ENCODE results near the gene ARHGAP29.
"Not testable (repeated sequence)": the region's sequence is repeated elsewhere in the genome, so short reads cannot be mapped to it uniquely, and the experiment has no call there.

Gene ARHGAP29

DNA sequence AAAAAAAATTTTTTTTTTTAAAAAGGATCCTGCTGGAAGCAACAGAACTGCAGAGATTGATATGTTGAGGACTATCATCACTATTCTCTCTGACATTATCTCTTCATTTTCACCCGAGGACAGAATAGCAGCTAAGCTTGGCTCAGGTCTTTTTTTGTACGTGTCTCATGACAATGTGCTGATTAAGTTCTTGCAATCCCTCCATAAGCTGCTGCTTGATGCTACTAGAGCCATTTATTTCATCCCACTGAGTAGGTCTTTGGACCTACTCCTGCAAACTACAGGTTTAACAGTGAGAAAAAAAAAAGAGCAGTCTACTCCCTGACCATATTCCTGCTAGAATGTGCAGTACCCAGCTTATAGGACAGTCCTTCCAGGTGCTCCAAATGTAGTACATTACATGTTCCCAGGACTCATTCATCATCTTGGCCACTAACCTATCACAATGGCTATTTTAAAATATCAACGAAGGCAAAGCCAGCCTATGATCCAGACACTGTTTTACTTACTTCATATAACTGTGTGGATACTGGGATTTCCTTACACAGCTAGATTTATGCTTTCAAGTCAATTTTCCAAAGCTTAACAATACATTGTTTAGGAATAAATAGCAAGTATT is 54.1 kb downstream of the ARHGAP29 start:
- no peak for FAIRE-seq
- DNase-seq (ENCODE audit: insufficient read length, low spot score), result no peak

DNA sequence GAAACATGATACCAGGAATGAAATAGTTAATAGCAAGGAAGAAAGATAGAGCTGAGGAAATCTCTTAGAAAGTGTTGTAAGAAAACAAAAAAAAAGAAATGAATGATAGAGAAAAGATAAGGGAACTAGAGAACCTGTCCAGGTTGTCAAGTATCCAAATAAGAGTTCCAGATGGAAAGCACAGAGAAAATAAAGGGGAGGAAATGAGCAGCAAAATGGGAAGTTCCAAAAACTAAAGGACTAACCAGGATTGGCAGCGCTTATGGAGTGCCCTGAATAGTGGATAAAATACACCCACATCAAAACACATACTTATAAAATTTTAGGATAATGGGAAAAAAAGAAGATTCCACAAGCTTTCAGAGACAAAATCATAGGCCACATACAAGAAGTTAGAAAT is 55.2 kb downstream of the ARHGAP29 start:
- FAIRE-seq (no peak), DNase-seq (ENCODE audit: insufficient read length, low spot score) (no peak)

DNA sequence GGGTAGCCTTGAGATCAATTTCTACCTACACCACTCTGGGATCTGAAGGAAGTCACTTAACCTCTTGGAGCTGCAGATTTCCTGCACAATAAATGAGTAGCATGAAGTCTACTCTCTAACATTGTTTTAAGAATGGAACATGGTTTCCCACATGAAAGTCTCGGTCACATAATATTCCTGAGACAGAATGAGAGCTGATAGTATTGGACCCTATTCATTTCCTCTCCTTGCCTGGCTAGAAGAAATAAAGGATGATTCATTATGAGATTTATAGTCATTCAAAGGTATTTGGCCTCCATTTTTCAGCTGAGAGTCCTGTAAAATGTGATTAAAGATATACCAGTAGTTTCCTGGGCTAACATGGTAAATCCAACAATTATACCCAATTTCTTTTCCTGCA is 56.7 kb downstream of the ARHGAP29 start:
- FAIRE-seq (no peak), DNase-seq (ENCODE audit: insufficient read length, low spot score) (no peak)

DNA sequence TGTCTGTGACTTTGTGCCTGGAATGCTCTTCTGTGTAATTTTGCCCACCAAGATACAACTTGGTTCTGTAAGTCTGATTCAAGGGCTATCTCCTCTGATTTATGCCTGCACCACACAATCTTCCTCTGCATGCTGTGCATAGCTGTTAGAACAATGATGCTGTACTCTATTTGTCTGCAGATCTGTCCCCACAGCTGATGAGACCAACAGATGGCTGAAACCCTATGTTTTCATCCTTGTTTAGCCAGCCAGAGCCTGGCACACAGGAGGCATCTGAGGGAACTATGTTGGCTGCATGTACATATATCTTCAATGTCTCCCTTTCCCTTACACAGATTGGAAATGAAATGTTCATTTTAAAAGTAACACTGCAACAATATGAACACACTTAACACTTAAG is 58.5 kb downstream of the ARHGAP29 start:
- FAIRE-seq, result no peak
- no peak for DNase-seq (ENCODE audit: insufficient read length, low spot score)

DNA sequence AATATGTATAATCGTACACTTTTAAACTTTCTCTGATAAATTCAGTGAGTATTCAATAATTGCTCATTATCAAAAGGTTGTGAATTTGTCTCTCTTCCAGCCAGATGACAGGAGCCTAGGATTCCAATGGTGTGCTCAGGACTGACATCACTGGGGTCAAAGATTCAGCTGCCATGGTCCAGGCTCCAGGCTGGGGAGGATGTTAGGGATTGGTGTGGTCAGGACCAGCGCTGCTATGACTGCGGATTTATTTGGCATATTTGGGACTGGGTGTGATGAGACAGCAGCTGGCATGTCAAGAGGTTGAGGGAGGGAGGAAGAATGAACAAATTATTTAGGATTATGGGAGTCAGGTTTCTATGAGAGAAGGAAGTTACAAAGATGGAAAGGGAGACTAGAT is 68.3 kb downstream of the ARHGAP29 start:
- FAIRE-seq, result no peak
- no peak for DNase-seq (ENCODE audit: insufficient read length, low spot score)

DNA sequence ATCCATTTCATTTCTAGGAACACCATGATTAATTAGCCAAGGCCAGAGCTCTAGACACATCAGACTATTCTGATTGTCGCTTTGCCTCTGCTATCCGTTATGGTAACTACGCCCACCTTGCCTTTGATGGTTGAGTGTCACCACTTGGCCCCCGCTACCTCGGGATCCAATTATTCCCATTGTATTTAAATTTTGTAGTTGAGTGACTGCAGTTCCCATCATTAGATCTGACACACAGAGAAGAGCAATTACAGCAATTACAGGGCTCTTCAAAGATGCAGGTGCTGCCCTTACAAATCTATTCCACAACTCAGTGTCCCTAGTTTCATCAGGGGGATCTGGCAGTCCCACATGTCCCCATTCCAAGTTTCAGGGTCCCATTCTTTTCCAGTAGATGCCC is 71.5 kb downstream of the ARHGAP29 start:
- DNase-seq (ENCODE audit: insufficient read length, low spot score) (no peak), FAIRE-seq (no peak)

DNA sequence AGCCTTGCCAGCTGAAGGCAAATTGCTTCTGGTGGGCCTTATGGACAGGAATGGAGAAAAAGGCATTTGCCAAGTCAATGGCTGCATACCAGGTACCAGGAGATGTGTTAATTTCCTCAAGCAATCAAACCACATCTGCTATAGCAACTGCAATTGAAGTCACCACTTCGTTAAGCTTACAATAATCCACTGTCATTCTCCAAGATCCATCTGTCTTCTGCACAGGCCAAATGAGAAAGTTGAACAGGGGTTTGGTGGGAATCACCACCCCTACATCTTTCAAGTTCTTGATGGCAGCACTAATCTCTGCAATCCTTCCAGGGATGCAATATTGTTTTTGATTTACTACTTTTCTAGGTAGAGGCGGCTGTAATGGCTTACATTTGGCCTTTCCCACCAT is 72.5 kb downstream of the ARHGAP29 start:
- DNase-seq (ENCODE audit: insufficient read length, low spot score); FAIRE-seq: not testable (repeated sequence)

DNA sequence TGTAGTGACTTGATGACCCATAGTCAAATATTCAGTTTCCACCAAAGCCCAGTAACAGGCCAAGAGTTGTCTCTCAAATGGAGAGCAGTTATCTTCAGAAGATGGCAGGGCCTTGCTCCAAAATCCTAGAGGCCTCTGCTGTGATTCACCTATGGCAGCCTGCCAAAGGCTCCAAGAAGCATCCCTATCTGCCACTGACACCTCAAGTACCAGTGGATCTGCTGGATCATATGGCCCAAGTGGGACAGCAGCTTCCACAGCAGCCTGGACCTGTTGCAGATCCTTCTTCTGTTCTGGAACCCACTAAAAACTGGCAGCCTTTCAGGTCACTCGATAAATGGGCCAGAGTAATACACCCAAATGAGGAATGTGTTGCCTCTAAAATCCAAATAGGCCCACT is 73.3 kb downstream of the ARHGAP29 start:
- FAIRE-seq; DNase-seq (ENCODE audit: insufficient read length, low spot score): not testable (repeated sequence)

DNA sequence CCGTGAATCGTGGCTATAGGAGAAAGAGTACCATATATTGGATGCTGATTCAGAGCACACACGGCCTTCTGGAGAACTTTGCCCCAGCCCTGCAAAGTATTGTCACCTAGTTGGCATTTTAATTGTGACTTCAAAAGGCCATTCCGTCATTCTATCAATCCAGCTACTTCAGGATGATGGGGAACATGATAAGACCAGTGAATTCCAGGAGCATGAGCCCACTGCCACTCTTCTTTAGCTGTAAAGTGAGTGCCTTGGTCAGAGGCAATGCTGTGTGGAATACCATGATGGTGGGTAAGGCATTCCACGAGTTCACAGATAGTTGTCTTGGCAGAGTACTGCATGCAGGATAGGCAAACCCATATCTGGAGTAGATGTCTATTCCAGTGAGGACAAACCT is 74.1 kb downstream of the ARHGAP29 start:
- not testable (repeated sequence) for FAIRE-seq; DNase-seq (ENCODE audit: insufficient read length, low spot score)

DNA sequence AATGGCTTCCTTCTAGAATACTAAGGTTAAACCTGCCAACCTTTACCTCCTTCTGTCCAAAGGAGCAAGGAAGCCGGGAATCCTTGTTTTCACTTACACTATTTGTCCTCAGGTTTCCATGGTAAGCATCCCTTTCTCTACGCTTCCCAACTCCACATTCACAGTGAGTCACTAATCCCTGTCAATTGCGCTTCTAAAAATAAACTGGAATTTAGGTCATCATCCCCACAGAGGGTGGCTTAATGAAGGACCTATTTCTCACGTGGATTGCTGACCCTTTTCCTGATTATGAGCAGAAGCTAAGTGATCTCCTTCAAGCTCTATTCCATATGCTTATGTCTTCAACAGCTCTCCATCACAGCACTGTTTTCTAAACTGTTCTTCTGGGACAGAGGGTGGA is 76.6 kb downstream of the ARHGAP29 start:
- DNase-seq (ENCODE audit: insufficient read length, low spot score) (no peak), FAIRE-seq (no peak)

DNA sequence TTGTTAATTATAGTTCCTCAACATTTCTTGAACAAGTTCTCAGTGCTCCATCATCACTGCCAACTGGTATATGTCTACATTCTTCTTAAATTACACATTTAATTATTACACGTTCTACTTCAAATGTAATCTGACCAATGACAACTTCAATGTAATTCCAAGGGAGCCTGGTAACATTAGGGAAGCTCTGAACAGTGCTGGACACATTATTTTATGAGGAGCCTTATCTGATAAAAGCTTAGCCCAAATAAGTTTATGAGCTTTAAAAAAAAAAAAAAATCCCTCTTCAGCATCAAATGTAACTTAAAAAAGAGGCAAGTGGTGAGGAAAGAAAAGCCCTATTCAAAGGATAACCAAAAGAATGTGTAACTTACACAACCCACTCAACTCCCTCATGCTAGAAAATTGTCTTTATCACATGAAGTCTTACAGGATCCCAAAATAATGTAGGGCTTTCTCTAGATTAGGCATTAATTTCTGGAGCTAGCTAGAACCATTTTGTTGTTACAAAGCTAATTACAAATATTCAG is 81.2 kb downstream of the ARHGAP29 start:
- DNase-seq (ENCODE audit: insufficient read length, low spot score), result no peak
- FAIRE-seq, result no peak

DNA sequence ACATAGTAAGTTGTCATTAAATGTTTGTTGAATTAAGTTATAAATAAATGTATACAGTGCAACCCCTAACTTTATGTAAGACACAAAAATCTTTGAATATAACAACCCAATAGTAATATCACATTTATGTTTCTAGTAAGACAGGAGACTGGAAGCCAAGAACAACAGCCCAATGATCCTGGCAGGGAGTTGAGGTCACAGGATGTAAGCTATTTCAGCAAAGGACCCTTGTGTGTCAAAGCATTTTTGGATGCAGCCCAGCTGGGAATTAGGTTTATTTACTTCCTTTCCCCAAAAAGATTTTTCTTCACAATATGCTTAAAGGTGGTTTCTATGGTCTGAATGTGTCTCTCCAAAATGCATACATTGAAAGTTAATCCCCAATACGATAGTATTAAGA is 82.4 kb downstream of the ARHGAP29 start:
- DNase-seq (ENCODE audit: insufficient read length, low spot score), result no peak
- FAIRE-seq, result no peak

DNA sequence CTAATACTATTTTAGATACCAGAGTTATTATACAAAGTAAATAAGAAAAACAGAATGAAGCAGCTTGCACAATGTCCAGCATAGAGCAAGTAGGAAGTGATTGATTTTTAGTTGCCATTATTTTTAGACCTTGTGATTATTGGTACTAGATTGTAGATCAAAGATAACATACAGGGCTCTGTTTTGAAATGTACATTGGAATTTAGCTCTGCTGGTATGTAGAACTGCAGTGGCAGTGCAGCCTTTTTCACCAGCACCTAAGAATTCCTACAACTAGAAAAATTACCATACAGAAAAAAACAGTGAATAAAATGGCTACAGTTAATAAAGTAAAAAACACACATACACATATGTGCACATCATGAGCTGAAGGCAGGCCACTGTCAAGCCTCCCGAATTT is 84.3 kb downstream of the ARHGAP29 start:
- DNase-seq (ENCODE audit: insufficient read length, low spot score), result no peak
- FAIRE-seq, result no peak

DNA sequence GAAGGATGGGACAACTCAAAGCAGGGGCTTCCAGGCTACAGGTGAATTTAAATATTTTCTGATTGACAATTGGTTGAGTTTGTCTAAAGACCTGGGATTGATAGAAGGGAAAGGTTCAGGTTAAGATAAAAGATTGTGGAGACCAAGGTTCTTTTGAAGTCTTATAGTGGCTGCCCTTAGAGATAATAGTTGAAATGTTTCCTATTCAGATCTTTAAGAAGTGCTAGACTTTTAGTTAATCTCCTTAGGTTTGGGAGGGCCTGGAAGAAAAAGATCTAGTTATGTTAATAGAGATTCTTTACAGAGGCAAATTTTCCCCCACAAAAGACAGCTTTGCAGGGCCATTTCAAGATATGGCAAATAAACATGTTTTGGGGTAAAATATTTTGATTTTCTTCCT is 88.2 kb downstream of the ARHGAP29 start:
- FAIRE-seq; DNase-seq (ENCODE audit: insufficient read length, low spot score): not testable (repeated sequence)

DNA sequence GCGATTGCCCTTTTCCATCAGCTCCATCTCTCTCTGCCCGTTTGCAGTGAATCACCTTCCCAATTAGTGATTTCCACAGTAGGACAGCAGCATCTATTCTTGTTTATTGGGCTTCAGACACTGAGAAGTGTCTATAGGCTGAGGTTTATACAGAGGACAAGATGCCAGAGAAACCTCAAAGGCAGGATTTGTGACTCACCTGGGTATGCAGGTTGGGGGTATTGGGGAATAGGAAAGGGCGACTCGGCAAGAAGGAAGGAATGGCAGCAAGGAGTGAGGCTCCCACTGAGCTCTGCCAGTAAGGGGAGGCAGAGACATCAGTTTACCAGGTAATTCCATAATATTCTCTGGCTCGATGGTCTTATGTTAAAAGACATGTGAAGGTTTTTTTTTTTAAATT is 91.1 kb downstream of the ARHGAP29 start:
- DNase-seq (ENCODE audit: insufficient read length, low spot score), result no peak
- FAIRE-seq, result no peak

DNA sequence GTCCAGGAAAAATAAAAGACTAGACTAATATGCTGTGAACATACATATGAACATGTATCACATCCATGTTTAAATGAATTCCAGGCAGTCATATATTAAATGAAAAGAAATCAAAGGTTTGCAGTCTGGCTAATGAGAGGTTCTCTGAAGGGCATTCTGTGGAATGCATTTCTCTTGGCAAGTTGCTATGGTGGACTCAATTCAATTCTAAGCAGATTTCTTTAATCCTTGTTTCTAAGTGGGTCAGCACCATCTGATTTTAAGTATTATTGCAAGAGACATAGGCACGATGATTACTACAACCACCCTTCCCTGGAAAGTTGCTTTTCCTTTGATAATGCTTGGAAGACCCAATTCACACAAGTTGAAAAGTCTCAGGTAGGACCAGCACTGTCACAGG is 92.5 kb downstream of the ARHGAP29 start:
- no peak for FAIRE-seq
- DNase-seq (ENCODE audit: insufficient read length, low spot score), result no peak

DNA sequence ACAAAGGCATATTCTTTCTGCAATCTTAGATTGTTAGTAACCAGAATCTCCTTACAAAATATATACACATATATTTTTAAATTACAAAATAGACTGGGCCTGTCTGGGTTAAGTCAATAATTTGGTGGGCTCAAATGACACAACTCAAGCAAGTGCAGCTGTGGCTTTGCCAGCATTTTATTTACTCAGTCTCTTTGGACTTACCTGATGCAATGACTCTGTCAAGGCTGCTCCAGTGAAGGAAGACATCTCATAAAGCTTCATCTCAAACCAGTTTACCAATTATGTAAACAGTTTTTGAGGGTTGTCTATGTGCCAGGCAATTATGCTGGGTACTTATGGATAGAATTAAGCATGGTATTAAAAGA is 93.6 kb downstream of the ARHGAP29 start:
- FAIRE-seq (no peak), DNase-seq (ENCODE audit: insufficient read length, low spot score) (no peak)

DNA sequence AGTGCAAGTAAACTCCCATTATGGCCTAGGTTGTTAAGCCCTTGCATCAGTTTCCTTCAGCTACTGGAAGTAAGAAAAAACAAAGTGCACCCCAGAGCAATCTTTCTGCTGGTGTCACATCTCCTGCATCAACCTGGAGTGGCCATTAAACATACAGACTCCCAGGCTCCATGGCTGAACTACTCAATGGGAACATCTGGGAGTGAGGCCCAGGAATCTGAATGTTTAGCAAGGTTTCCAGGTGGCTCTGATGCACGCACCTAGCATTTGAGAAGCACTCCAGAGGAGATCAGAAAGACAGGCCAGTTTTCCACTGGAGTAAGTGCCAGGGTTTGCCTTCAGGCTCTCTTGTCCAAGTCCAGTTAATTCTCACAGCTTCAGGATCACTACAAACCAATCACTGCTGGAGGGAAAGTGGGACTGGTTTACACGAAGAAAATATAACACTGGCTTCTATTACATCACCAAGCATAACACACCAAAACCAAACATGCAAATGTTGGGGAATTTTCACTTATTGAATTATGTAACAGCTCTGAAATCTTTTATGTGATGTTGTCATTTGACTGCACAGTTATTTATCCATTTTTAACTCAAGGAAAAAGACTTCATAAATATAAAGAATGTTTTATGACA is 94.1 kb downstream of the ARHGAP29 start:
- DNase-seq (ENCODE audit: insufficient read length, low spot score), result no peak

DNA sequence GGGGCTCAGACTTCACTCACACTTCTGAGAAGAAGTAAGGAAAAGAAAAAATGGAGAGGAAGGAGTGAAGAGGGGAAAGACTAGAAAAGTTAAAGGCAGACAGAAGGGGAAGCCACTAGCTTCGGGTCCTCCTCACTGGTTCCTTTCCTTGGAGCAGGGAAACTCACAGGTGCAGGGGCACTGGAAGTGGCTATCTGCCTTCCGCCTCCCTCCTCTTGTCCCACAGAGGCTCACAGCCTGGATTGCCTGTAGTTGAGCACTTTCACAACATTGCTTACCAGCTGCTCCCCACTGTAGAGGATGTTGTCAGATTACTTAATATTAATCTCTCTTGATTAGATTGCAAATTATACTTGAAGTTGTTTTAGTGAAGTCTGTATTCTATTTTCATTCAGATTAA is 94.8 kb downstream of the ARHGAP29 start:
- no peak for FAIRE-seq

More for the DNA sequence above, 94.1 kb downstream of the ARHGAP29 start:
- FAIRE-seq, result no peak

DNA sequence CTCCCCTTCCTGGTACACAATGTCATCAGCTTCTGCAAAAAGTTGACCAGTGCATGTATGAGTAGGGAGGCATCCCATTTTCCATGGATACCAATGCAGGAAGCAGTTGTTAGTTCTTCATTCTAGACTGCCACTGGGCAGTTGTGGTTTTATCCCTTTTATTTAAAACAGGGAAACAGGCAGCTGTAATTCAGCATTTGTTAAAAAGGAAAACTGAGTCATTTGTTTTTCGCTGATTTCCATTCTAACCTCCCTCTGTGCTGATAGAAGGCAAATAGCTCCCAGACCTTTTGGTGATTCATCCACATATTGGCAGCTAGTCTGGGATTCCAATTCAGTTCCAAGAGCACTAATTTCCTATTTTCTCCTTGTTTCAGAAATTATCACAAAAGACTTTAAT is 95.4 kb downstream of the ARHGAP29 start:
- no peak for FAIRE-seq
- DNase-seq (ENCODE audit: insufficient read length, low spot score), result no peak

More for the DNA sequence above, 94.8 kb downstream of the ARHGAP29 start:
- DNase-seq (ENCODE audit: insufficient read length, low spot score), result no peak

DNA sequence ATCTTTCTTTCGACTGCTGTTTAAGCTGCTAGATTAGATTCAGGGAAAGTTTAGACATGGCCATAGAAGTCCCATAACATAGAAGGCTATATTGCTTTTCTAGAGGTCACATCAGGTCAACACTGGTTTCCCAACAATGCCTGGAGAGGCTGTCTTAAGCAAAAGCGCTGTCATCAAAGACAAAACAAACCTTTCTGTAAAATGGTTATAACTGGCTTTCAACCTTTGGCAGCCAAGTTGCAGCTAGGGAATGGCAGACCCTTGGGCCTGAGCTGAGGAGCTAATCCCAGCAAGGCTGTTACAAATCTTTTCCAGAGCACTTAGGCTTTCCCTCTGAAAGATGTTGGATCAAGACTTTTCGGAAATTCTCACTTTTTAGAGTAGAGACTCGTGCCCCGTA is 105.3 kb downstream of the ARHGAP29 start:
- no peak for FAIRE-seq
- no peak for DNase-seq (ENCODE audit: insufficient read length, low spot score)

DNA sequence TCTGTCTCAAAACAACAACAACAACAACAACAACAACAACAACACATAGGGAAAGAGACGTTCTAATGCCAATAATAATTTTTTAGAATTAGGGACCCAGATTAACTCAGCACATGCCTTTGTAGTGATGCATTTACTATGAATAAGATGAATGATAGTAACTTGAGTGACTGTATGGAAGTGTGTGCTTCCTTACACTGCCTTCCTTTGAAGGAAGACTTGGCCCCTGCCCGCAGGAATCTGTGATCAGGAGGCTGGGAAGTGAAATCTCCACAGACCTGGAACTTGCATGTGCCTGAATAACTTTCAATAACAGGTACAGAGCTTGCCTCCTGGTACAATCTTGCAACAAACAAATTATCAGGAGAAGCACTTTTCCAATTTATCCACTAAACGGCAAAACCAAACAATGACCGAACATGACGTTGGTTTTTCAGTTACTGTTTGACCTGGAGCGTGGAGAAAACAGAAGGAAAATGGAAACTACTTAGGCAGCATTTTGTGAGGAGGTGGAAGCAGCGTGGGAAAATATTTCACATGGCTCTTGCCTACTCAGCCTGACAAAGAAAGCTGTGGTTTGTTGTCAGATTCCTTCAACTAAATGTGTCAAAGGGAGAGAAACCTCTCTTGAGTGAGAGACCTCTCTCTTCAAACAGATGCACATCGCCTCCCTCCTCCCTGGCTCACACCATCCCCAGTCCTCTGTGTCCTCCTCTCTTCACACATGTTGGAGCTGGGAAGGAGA is 106.4 kb downstream of the ARHGAP29 start:
- DNase-seq (ENCODE audit: insufficient read length, low spot score) (peak; percentile 45), FAIRE-seq (no peak)
